ENCODE results near the gene B3GNT4. TPM values are rescaled to one million over a fixed set of nuclear protein-coding genes. Genes with fewer than 3 reads are reported as not detected.

B3GNT4 gene
- total RNA-seq, 6 donors from 2014 or later = 0.24 to 0.44 (median 0.29) TPM; not detected in 3

DNA sequence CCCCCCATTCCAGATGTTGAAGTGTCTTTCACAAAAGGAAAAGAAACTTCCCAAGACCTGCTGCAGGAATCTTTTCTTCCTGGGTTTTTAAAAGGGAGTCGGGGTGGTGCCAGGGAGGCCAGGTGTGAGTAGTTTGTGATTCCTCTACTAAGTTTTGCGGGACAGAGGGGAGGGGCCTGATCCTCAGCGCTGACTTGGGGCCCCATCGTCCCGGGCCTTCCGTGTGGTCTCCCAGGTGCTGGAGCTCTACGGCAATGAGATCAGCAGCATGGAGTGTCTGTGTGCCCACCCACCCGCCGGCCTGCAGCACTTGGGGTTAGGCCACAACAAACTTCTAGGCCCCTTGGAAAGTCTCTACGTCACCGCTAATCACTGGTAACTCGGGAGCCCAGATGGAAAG, 16.0 kb upstream of the B3GNT4 start:
- no peak overlapping the region for H3K4me3 ChIP-seq
- ATAC-seq (ENCODE audit: low FRiP score in 2 of 2) (no peak), DNase-seq (no peak)
- TF ChIP-seq, protein P1, sequence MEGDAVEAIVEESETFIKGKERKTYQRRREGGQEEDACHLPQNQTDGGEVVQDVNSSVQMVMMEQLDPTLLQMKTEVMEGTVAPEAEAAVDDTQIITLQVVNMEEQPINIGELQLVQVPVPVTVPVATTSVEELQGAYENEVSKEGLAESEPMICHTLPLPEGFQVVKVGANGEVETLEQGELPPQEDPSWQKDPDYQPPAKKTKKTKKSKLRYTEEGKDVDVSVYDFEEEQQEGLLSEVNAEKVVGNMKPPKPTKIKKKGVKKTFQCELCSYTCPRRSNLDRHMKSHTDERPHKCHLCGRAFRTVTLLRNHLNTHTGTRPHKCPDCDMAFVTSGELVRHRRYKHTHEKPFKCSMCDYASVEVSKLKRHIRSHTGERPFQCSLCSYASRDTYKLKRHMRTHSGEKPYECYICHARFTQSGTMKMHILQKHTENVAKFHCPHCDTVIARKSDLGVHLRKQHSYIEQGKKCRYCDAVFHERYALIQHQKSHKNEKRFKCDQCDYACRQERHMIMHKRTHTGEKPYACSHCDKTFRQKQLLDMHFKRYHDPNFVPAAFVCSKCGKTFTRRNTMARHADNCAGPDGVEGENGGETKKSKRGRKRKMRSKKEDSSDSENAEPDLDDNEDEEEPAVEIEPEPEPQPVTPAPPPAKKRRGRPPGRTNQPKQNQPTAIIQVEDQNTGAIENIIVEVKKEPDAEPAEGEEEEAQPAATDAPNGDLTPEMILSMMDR (IDR thresholded peaks at IDR 0.05) = no peak
- TF ChIP-seq EP300 (IDR thresholded peaks at IDR 0.05) (no peak), POLR2A (IDR thresholded peaks at IDR 0.05) (no peak), POLR2AphosphoS5 (IDR thresholded peaks at IDR 0.05) (no peak)
- H3K27ac ChIP-seq = no peak overlapping the region
- H3K27me3 ChIP-seq = peaks cover 0 to 2% (median 0%) of the 10 kb centered on the region in 4 donors
- peaks cover 0 to 13% (median 8%) of the 10 kb centered on the region in 4 donors for H3K4me1 ChIP-seq
- no peaks in the 10 kb centered on the region for H3K36me3 ChIP-seq
- H3K9me3 ChIP-seq = no peaks in the 10 kb centered on the region
- WGBS, 2 donors = 82 to 85% methylated on average over 12 of the region's 12 CpGs

DNA sequence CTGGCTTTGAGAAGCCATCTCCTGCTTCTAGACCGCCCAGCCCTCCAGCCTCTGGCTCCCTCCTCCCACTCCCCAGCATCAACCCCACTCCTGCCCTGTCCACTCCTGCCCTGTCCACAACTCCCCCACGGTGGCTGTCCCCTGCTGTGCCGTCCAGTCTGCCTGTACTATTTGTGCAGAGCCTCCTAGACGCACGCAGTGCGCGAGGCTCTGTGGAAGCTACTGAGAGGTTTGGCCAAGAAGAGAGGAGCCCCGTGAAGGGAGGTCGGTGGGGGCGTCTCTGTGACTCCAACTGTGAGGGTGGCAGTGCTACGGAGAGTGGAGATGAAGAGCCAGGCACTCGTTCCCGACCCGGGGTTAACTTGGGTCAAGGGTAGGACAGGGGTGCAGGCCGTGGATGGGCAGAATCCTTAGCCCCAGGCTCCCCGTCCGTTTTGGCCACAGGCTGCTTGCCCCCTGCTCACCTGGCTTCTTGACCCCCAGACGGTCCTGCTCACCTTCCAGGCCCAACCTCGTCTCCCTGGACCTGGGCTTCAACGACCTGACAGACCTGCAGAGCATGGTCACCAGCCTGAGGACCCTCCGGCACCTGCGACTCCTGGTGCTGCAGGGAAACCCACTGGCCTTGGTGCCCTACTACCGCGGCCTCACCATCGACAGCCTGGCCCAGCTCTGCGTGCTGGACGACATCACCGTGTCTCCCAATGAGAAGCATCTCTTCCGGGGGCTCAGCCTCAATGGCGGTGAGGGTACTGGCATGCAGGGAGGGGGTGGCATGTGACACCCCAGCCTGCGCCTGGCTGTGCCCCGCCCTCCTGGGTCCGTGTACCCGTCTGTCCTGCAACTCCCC, 13.7 kb upstream of the B3GNT4 start:
- TF ChIP-seq POLR2AphosphoS5 (IDR thresholded peaks at IDR 0.05) (no peak), POLR2A (IDR thresholded peaks at IDR 0.05) (no peak), EP300 (IDR thresholded peaks at IDR 0.05) (no peak)
- TF ChIP-seq, protein P1 (IDR thresholded peaks at IDR 0.05) = no peak
- no peaks in the 10 kb centered on the region for H3K27me3 ChIP-seq
- no peak overlapping the region for H3K27ac ChIP-seq
- 82 to 89% methylated on average over 26 to 34 of the region's 34 CpGs for WGBS, 2 donors
- DNase-seq (peak in 1 of 2 donors; percentile 73), ATAC-seq (ENCODE audit: low FRiP score in 2 of 2) (no peak)
- no peaks in the 10 kb centered on the region for H3K36me3 ChIP-seq
- no peaks in the 10 kb centered on the region for H3K4me1 ChIP-seq
- H3K4me3 ChIP-seq = no peak overlapping the region
- H3K9me3 ChIP-seq = no peaks in the 10 kb centered on the region

DNA sequence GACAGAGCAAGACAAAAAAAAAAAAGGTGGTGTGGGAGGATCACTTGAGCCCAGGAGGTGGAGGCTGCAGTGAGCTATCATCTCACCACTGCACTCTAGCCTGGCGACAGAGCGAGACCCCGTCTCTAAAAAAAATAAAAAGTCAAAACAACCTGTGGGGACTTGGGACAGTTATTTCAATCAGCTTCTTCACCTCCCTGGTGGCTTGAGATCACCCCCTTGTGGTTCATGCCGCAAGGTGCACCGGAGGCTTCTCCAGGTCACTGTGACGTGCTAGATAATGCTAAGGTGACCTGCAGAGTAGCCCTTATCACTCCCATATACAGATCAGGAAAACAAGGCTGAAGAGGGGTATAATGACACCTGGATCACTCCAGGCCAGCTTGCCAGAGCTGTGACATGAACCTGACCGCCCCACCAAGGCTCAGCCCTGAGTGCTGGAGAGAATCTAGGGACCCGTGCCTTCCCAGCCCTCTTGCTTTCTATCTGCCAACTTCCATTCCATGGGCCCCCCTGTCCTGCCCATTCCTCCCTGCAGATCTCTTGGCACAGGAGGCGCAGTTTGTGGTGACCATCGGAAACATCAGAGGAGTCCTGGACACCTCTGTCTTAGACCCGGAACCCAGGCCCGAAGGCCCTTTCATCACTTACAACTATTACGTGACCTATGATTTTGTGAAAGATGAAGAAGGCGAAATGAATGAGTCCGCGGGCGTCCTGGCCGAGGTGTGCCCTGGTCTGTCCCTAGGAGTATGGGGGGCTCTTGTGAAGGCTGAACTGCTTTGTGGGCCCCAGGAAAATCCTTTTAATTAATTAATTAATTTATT, 12.5 kb upstream of the B3GNT4 start:
- DNase-seq (peak in 1 of 2 donors; percentile 52), ATAC-seq (ENCODE audit: low FRiP score in 2 of 2) (peak; percentile 59 to 61)
- H3K4me3 ChIP-seq = no peak overlapping the region
- 64 to 72% methylated on average over 16 to 18 of the region's 18 CpGs for WGBS, 2 donors
- H3K9me3 ChIP-seq = no peaks in the 10 kb centered on the region
- H3K27ac ChIP-seq = no peak overlapping the region
- no peak for TF ChIP-seq POLR2A (IDR thresholded peaks at IDR 0.05)
- TF ChIP-seq, protein P1 (IDR thresholded peaks at IDR 0.05) = peak in 5 of 6 experiments; percentile 54 to 68 (median 56)
- TF ChIP-seq POLR2AphosphoS5 (IDR thresholded peaks at IDR 0.05) = no peak
- TF ChIP-seq EP300 (IDR thresholded peaks at IDR 0.05) = no peak
- peaks cover 0 to under 1% (median 0%) of the 10 kb centered on the region in 4 donors for H3K4me1 ChIP-seq
- H3K36me3 ChIP-seq = no peaks in the 10 kb centered on the region
- no peaks in the 10 kb centered on the region for H3K27me3 ChIP-seq

DNA sequence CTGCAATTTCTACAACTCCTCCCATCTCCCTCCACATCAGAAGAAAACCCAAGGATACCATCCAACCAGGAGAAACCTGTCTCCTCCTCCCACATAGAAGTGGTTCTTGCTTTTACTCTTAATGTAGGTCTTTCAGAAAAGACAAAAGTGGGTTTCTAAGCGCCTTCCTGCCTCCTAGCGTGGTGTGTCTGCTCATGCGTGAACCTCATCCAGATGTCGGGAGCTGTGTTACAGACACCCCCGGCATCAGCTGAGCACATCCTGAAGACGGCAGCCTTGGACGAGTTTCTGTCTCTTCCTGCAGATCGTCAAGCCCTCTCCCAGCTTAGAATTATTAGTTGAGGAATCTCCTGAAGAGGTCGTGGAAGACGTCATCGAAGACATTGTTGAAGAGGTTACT, 11.1 kb upstream of the B3GNT4 start:
- DNase-seq = no peak
- no peak for ATAC-seq (ENCODE audit: low FRiP score in 2 of 2)
- WGBS, 2 donors = 82 to 88% methylated on average over 11 of the region's 11 CpGs

More for the DNA sequence above, 11.1 kb upstream of the B3GNT4 start:
- H3K36me3 ChIP-seq = no peaks in the 10 kb centered on the region
- no peaks in the 10 kb centered on the region for H3K27me3 ChIP-seq
- H3K4me3 ChIP-seq = no peak overlapping the region
- H3K27ac ChIP-seq = no peak overlapping the region
- no peaks in the 10 kb centered on the region for H3K9me3 ChIP-seq
- H3K4me1 ChIP-seq = peaks cover 0 to 2% (median 0%) of the 10 kb centered on the region in 4 donors
- TF ChIP-seq POLR2AphosphoS5 (IDR thresholded peaks at IDR 0.05) (no peak), POLR2A (IDR thresholded peaks at IDR 0.05) (no peak), EP300 (IDR thresholded peaks at IDR 0.05) (no peak)
- TF ChIP-seq, protein P1 (IDR thresholded peaks at IDR 0.05) = no peak
